Amygdala (tissue), 56 donors: ENCODE data around the gene TBX10.
"Not testable (repeated sequence)": the region's sequence is repeated elsewhere in the genome, so short reads cannot be mapped to it uniquely, and the experiment has no call there.

Experiments used
- DNase-seq, 56 donors: peaks; one replicate each; lab custom pipeline; 2025; lab: John Stamatoyannopoulos, UW

TBX10 gene

DNA sequence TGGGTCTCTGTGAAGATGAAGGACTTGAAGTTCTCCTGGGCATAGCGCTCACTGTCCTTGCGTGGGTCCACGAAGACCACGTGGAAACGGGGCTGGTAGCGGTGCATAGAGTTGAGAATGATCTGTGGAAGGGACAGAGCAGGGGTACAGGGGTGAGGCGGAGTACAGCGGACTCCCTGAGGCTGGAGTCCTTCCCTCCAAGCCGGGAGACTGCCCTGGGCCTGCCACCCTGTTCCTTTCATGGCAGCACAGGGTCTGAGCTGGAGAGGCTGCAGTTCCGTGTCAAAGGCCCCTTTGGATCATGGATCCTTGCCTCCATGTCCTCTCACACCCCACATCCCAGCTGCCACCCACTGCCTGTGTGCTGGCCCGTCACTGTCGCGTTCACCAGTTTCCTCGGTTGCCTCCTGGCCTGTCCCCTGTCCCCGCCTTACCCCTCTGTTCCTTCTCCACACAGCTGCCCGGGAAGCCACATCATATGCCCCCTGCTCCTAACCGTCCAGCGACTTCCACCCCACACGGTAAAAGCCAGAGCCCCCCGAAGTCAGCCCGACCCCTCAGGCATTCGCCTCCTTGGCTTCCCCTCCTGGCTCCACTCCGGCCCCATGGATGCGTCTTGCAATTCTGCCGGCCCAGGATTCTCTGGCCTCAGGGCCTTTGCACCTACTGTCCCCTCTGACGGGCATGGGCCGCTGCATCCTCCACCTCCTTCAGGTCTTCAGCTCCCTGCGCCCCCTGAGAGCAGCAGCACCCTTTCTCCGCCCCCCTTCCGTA is 6.4 kb downstream of the TBX10 start:
- DNase-seq = no peak

DNA sequence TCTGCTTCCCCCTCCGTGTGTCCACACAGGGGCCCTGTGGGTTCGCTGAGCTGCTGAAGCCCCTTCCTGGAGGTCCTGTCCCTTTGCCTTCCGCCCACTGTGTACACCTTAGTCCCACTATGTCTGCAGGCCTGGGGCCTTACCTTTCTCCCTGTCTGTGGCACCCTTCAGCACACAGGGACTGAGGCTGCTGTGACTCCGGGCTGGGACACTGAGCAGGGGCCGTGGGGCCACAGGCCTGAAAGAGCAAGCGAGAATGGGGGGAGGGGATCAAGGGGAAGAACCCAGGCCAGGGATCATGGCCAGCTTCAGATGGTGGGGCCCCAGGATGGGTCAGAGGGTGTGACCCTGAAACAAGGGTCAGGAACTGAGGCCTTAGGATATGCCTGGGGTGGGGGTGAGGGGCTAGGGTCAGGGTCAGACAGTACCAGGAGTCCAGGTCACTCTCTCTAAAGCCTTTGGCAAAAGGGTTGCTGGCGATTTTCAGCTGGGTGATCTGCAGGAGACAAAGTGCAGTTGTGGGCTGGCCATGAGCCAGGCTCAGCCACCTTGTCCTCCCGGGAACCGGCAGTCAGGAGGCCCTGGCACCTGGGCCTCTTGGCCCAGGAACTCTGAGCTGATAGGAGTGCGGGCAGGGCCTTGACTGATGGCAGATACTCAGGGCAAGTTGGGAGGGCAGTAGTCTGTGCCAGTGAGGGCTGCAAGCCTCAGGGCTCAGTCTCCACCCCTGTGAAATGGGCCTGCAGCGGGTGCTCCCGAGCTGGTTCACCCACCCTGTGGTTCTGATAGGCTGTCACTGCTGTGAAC is 7.2 kb downstream of the TBX10 start:
- no peak for DNase-seq

DNA sequence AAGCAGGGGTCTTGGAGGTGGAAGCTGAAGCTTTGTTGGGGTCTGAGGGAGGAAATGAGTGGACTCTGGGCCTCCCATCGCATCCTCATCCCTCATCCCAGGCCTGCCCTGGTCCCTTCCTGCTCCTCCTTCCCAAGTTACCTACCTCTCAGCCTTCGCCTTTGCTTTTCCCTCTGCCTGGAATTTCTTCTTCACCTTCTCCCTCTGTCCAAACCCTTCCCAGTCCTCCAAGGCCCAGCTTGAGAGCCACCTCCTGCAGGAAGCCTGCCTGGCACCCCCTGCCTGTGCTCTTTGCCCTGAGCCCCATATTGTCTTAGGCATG is 7.7 kb downstream of the TBX10 start:
- no peak for DNase-seq

DNA sequence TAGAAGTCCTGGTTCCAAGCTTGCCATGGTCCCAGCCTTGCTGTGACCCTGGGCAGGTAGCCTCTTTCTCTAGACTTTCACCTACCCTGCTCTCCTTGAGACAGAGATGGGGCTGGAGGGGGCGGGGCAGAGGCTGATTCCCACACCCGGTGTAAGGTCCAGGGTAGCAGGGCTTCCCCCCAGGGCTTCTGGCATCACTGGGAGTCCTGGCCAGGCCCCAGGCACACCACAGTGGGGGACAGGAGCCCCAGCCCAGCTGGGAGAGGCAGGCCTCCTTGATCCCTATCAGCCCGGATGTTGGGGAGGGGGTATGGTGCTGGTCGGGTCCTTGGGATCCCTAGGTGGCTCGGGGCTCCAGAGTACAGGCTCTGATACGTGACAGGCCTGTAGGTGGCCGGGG is 8.2 kb downstream of the TBX10 start:
- DNase-seq = no peak

DNA sequence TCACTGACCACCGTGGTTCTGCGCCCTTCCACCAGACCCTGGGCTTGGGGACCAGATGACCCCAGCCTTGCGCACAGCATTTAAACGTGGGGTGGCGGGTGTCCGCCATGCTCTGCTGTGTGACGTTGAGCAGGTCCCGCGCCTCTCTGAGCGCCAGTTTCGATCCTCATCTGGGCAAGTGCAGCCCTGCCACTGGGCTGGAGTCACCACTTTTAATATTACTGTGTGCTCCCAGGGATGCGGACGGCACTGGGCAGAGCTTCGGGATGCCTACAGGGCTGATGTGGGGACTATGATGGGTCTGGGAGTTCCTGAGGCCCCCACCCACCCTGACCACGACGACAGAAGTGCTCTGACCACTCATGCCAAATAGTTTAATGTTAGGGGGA is 8.6 kb downstream of the TBX10 start:
- DNase-seq = no peak

- peak in 54 of 56 donors; percentile 87 to 100 (median 96) for DNase-seq
Observed at GRCh38 chr11:67630228-67630942, 9.2 kb downstream of the TBX10 start.

GRCh38 chr11:67629386-67630227 is 10.0 kb downstream of the TBX10 start, which contains the start of gene NUDT8:
Gene NUDT8 (minus strand): TSS chr11:67629937. CDS start chr11:67629911, 26 bp downstream.
- DNase-seq = peak in 43 of 56 donors; percentile 23 to 99 (median 64)

DNA sequence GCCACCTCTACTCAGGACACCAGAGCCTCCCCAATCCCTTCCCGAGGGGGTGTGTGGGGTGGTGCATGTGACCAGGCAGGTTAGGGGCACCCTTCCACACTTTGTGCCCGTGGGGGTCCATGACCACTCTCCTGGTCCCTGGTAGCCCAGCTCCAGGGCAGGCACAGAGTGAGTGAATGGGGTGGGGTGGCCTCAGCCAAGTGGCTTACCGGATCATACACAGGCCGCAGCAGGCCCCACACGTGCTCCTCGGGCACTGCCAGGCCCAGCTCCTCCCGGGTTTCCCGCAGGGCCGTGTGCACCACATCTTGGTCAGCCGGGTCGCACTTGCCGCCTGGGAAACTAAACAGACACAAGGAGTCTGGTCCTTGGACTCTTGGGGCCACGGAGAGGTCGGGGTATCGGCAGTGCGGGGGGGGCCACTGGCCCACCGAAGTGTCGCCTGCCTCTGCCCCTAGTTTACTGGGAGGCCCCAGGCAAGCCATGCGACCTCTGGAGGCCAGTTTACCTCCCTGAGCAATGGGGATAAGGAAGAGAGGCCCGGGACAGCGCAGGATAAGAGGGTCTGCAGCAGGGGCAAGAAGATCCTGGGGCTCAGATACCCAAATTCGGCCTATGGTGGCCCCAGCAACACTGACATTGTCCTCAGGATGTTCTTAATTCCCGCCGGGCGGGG is 10.7 kb downstream of the TBX10 start:
- peak in 1 of 56 donors; percentile 55 for DNase-seq

DNA sequence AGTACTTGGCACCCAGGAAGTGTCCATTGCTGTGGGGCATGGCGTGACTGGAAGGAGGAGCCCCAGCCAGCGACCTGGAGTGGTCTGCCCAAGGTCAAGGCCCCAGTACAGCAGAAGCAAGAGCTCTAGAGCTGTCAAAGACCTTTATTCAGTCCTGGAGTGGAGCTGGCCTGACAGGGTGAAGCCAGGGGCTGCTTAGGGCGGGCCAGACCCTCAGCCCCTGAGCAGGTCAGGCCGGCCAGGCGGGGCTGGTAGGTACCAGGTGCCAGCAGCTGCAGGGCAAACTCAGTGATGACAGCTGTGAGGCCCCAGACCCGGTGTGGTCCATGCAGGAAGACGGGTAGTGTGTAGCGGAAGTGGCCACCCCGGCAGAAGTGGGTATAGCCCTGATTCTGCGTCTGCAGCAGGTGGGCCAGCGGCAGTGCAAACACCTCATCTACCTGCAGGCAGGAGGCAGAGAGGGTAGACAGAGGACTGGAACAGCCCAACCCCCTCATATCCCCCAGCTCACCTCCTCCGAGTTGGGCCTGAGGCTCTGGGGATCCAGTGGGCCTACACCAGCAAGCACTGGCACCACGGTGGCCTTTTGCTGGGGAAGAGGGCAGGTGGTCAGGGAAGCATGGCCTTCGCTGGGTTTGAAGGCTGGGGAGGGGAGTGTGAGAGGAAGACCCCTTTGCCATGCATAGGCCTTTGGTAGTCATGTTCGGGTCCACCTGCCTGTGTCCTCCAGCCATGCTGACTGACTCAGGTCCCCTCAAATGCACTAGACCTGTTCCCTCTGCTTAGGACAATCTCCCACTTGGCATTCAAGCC is 11.5 kb downstream of the TBX10 start:
- DNase-seq = no peak

DNA sequence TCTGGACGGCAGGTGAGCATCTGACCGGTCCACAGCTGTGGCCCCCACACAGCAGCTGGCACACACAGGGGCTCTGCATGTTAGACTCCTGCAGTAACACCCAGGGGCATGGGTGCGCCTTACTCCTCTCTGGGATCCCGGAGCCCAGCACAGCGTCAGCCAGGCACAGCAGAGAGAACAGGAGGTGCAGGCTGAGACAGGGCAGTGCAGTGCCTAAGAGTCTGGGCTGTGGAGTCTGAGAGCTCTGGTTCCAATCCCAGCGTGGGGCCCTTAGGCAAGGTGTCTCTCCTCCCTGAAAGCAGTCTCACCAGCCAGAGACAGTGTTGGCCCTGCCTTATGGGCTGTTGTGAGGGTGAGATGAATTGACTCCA is 12.1 kb downstream of the TBX10 start:
- DNase-seq = no peak

DNA sequence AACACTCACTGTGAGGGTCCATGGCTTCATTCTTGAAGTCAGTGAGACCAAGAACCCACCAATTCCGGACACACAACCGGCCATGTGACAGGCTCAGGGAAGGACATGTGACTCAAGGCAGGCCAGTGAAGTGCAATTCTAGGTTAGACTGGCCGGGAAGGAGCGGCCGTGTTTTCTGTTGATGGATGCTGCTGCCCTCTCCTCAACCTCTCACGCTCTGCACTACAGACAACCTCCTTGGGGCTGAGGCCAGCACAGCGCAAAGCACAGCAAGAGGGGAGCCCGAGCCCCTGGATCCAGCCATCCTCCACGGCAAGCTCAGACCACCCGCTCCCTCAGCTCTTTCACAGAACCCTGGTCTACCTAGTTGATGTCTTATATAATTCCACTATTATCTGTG is 12.6 kb downstream of the TBX10 start:
- DNase-seq = no peak

DNA sequence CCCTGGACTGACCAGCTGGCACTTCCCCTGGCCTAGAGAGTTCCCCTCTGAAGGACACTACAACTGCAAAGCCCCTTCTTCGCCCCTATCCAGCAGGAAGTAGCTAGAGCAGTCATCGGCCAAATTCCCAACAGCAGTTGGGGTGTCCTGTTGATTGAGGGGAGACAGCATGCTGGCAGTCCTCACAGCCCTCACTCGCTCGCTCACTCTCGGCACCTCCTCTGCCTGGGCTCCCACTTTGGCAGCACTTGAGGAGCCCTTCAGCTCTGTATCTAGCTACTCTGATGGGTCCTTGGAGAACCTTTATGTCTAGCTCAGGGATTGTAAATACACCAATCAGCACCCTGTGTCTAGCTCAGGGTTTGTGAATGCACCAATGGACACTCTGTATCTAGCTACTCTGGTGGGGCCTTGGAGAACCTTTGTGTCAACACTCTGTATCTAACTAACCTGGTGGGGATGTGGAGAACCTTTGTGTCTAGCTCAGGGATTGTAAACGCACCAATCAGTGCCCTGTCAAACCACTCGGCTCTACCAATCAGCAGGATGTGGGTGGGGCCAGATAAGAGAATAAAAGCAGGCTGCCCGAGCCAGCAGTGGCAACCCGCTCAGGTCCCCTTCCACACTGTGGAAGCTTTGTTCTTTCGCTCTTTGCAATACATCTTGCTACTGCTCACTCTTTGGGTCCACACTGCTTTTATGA is 13.3 kb downstream of the TBX10 start:
- DNase-seq = not testable (repeated sequence)

- not testable (repeated sequence) for DNase-seq
Observed at GRCh38 chr11:67623795-67624194, 15.8 kb downstream of the TBX10 start.

DNA sequence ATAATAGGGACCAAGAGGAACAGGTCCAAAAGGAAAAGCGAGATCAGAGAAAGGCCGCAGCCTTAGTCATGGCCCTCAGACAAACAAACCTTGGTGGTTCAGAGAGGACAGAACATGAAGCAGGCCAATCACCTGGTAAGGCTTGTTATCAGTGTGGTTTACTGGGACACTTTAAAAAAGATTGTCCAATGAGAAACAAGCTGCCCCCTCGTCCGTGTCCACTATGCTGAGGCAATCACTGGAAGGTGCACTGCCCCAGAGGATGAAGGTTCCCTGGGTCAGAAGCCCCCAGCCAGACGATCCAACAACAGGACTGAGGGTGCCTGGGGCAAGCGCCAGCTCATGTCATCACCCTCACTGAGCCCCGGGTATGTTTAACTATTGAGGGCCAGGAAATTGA is 16.7 kb downstream of the TBX10 start:
- not testable (repeated sequence) for DNase-seq

- DNase-seq = not testable (repeated sequence)
Observed at GRCh38 chr11:67621928-67622327, 17.6 kb downstream of the TBX10 start.

- DNase-seq = not testable (repeated sequence)
Observed at GRCh38 chr11:67620621-67621020, 18.9 kb downstream of the TBX10 start.

DNA sequence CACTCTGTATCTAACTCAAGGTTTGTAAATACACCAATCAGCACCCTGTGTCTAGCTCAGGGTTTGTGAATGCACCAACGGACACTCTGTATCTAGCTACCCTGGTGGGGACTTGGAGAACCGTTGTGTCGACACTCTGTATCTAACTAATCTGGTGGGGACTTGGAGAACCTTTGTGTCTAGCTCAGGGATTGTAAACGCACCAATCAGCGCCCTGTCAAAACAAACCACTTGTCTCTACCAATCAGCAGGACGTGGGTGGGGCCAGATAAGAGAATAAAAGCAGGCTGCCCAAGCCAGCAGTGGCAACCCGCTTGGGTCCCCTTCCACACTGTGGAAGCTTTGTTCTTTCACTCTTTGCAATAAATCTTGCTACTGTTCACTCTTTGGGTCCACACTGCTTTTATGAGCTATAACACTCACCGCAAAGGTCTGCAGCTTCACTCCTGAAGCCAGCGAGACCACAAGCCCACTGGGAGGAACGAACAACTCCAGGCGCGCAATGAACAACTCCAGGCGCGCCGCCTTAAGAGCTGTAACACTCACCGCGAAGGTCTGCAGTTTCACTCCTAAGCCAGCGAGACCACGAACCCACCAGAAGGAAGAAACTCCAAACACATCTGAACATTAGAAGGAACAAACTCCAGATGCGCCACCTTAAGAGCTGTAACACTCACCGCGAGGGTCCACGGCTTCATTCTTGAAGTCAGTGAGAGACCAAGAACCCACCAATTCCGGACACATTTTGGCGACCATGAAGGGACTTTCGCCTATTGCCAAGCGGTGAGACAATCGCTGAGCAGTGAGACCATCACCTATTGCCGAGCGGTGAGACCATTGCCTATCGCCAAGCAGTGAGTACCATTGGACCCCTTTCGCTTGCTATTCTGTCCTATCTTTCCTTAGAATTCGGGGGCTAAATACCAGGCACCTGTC is 19.6 kb downstream of the TBX10 start:
- not testable (repeated sequence) for DNase-seq
